ENCODE results near the gene BICDL2.

DNA sequence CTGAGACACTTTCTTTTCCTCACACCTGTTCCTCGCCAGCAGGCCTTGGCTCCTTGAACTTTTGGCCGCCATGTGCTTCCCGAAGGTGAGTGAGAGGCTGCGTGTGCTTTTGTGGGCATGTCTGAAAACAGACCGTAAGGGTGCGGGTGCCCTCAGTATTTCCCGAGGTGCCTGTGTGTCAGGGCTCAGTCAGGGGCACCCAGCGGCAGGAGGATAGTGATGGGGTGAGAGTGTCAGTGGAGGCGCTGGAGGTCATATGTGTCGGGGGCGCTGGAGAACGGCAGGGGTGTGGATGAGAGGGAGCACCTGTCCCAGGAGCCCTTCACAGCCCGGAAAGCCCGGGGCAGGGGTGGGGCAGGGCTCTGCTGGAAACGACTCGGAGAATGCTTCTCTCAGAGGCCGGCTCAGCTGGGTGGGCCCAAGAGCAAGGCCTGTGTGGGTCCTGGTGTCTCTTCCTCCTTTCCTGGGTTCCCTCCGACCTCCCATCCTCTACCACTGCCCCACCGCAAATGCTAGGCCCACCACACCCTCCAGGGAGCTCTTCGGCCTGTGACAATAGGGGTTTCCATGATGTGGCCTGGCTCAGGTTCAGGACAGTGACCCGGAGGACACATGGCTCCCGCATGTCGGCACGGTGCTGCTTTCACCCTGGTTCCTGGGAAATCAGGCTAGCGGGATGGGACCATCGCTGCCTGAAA lies 29.1 kb upstream of the BICDL2 start:
- TF ChIP-seq PPARA (CRISPR knock-in tag; IDR thresholded peaks at IDR 0.05; ENCODE audit: borderline replicate concordance) (no peak), BACH2 (CRISPR knock-in tag; IDR thresholded peaks at IDR 0.05; ENCODE audit: borderline replicate concordance) (no peak), ARNTL (CRISPR knock-in tag; IDR thresholded peaks at IDR 0.05; ENCODE audit: borderline replicate concordance, low read depth) (no peak)

Measured in SK-N-SH treated with all-trans-retinoic acid at 6 μM for 48 hours (cell line).